ENCODE data around the gene LRRTM1.

LRRTM1 gene

DNA sequence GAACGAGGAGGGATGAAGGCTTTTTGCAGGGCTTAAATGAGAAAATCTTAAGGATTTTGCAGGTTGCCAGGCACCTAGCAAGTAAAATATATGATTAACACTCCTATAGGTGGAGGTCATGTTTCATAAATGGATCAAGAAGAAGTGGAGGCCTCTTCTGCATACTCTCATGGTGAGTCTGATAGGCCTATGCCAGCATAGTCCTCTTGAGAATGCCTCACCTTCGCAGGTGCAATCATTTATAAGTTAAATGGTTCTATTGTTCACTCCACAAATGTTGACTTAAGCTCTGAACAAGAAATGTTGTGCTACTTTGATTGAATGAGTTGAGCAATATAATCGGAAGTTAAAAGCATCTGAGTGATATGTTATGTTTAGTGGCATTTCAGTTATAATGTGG is 12.1 kb downstream of the LRRTM1 start:
- TF ChIP-seq, protein P1, sequence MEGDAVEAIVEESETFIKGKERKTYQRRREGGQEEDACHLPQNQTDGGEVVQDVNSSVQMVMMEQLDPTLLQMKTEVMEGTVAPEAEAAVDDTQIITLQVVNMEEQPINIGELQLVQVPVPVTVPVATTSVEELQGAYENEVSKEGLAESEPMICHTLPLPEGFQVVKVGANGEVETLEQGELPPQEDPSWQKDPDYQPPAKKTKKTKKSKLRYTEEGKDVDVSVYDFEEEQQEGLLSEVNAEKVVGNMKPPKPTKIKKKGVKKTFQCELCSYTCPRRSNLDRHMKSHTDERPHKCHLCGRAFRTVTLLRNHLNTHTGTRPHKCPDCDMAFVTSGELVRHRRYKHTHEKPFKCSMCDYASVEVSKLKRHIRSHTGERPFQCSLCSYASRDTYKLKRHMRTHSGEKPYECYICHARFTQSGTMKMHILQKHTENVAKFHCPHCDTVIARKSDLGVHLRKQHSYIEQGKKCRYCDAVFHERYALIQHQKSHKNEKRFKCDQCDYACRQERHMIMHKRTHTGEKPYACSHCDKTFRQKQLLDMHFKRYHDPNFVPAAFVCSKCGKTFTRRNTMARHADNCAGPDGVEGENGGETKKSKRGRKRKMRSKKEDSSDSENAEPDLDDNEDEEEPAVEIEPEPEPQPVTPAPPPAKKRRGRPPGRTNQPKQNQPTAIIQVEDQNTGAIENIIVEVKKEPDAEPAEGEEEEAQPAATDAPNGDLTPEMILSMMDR (IDR thresholded peaks at IDR 0.05; ENCODE audit: extremely low read depth, missing control alignments): no peak
- DNase-seq (ENCODE audit: low spot score): no peak

DNA sequence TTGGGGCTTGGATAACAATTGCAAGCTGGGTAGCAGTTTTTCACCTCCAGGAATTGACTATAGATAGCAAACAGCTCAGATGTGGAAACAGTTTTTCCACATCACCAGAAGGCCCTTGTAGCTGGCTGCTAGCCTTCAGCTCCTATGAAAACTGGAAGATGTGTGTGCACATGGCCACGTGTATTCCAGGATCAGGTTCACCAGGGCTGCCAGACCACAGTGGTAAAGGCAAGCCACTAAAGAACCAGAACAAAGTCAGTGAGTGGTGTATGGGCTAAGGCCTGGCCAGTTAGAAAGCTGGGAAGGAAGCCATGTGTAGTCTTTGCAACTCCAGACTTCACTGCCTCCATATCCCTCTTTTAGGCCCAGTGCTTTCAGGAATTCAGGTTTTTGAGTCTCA is 12.9 kb downstream of the LRRTM1 start:
- TF ChIP-seq, protein P1 (IDR thresholded peaks at IDR 0.05; ENCODE audit: extremely low read depth, missing control alignments): no peak
- no peak for DNase-seq (ENCODE audit: low spot score)

DNA sequence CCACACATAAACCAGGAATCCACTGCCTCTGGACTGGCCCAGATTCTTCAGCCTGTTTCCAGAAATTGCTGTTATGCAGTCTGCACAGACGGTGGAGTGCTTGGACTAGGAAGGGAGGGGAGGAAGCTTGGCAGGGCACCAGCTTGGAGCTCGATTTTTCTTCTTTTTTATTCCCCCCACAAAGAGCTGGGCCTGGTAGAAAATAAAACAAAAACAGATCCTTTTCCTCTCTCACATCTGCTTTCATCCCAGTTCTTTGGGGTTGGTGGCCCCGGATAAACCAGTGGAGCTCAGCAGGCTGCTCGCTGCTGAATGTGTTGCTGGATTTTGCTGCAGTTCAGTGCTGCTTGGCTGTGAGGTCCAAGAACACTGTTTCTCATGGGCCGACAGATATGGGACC is 16.0 kb downstream of the LRRTM1 start:
- TF ChIP-seq, protein P1 (IDR thresholded peaks at IDR 0.05; ENCODE audit: extremely low read depth, missing control alignments): no peak
- DNase-seq (ENCODE audit: low spot score): no peak

DNA sequence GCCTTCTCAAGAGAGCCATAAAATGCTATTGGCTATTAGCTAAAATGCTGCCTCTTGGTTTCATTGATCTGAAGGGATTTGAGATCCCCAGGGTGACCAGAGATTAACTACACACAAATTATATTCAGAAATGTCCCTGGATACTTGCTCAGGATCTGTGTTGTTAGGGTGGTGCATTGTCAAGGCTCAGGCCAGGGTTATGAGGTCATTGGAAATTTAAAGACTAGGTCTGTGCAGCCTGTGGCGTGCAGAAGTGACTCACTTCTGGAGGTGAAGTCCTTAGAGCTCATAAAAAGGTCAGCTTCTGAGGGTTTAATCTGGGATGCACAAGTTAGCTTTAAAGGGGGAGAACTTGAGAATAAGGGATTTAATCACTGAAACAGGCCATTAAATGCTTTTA is 23.5 kb downstream of the LRRTM1 start:
- DNase-seq (ENCODE audit: low spot score): no peak

DNA sequence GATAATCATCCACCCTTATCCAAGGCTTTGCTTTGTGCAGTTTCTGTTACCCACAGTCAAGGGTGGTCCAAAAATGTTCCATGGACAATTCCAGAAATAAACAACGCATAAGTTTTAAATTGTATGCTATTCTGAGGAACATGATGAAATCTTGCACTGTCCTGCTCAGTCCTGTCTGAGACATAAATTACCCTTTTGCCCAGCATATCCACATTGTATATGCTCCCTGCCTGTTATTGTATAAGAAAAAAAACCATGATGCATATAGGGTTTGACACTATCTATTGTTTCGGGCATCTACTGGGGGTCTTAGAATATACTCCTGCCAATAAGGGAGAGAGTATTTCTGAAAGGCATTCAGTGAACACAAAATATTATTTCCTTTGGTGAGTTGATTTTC is 24.0 kb downstream of the LRRTM1 start:
- no peak for DNase-seq (ENCODE audit: low spot score)
- TF ChIP-seq, protein P1 (IDR thresholded peaks at IDR 0.05; ENCODE audit: extremely low read depth, missing control alignments): no peak

More for the DNA sequence above, 23.5 kb downstream of the LRRTM1 start:
- TF ChIP-seq, protein P1 (IDR thresholded peaks at IDR 0.05; ENCODE audit: extremely low read depth, missing control alignments): no peak

DNA sequence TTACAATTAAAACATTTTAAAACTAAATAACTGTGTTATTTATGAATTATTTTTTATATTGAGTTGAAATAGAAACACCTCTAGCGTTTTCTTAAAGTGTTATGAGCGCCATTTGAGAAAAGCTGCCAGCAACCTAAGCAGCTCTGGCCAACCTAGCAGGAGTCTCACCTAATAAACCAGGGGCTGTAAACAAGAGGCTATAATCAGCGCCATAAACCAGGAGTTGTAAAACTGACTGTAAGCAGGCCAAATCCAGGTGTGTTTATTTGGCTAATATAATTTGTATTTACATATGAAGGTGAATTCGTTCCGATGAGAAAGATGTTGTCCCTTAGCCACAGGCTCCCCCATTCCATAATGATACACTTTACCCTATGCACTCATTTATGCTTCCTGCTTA is 34.7 kb downstream of the LRRTM1 start:
- DNase-seq (ENCODE audit: low spot score): no peak
- TF ChIP-seq, protein P1 (IDR thresholded peaks at IDR 0.05; ENCODE audit: extremely low read depth, missing control alignments): no peak

DNA sequence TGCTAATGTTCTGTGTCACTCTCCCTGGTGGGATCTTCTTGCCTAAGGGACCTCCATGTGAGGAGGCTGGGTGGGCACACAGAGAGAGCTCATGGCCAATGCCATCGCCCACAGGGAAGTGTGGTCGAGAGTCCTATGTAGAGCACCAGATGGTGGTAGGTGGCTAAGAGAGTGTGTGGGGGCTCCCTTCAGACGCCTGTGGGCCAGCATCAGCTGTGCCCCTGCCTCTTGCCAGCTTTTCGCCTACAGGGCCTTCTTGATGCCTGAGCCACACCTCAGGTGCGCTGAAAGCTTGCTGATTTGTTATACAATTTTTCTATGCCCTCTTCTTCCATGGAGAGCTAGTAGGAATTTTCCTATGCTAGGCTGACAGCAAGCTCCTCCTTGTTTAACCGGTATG is 38.3 kb downstream of the LRRTM1 start:
- TF ChIP-seq, protein P1 (IDR thresholded peaks at IDR 0.05; ENCODE audit: extremely low read depth, missing control alignments): no peak
- DNase-seq (ENCODE audit: low spot score): no peak
